MG63 (cell line): ENCODE results near the gene TSPAN6. TPM values are rescaled to one million over a fixed set of nuclear protein-coding genes. Genes with fewer than 3 reads are reported as not detected.

Source experiments
- DNase-seq: peaks from one replicate; pipeline ENCODE4 v3.0.0-alpha.2; 2020
- H3K27me3 ChIP-seq: fragments of 250-450 bp; sonication (Bioruptor Pico); 2 replicates; pipeline ENCODE4 v1.5.1; 2020; ENCODE audit warnings: mild to moderate bottlenecking, moderate library complexity
- H3K36me3 ChIP-seq: fragments of 250-450 bp; sonication (Bioruptor Pico); 2 replicates; pipeline ENCODE4 v1.5.1; 2020; ENCODE audit warnings: mild to moderate bottlenecking, moderate library complexity
- H3K4me3 ChIP-seq: fragments of 250-450 bp; sonication (Bioruptor Pico); 2 replicates; pipeline ENCODE4 v1.5.1; 2020; ENCODE audit warnings: mild to moderate bottlenecking, moderate library complexity
- H3K9me3 ChIP-seq: fragments of 250-450 bp; sonication (Bioruptor Pico); 2 replicates; pipeline ENCODE4 v1.5.1; 2020; ENCODE audit warnings: mild to moderate bottlenecking, moderate library complexity
- total RNA-seq: library from RNA; depleted of rRNA; stranded (reverse); fragments of >200 nt; shearing (Covaris generic); gene quantifications from 2 replicates; pipeline ENCODE4 v1.2.3, GENCODE V29; 2014; ENCODE audit warnings: low replicate concordance

The TSPAN6 gene
- total RNA-seq, 1 experiment from 2014 or later: 24.7 TPM

DNA sequence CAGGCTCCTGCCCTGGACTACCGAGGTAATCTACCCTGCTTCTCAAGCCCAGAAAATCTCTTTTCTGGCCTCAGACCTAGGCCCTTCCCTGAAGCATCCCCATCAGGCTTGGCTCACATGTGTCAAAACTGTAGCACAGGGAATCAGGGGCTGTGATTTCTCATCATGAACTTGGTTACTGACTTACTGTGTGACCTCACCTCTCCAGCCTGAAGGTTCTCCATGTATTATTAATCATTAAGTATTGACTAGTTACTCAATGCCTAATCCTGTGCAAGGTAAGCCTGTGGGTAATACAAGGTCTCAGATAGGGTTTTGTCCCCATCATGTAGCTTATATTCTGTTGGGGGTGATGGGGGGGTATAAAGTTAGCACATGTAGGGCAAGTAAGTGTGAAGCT lies 14.2 kb upstream of the TSPAN6 start:
- H3K36me3 ChIP-seq: no peaks in the 10 kb centered on the region
- DNase-seq: no peak
- H3K9me3 ChIP-seq: no peaks in the 10 kb centered on the region
- no peaks in the 10 kb centered on the region for H3K27me3 ChIP-seq
- H3K4me3 ChIP-seq: no peak overlapping the region

GRCh38 chrX:100649550-100650356 lies 13.1 kb upstream of the TSPAN6 start:
- no peaks in the 10 kb centered on the region for H3K9me3 ChIP-seq
- peak; percentile 82 for DNase-seq
- no peaks in the 10 kb centered on the region for H3K36me3 ChIP-seq
- H3K27me3 ChIP-seq: no peaks in the 10 kb centered on the region
- no peak overlapping the region for H3K4me3 ChIP-seq

DNA sequence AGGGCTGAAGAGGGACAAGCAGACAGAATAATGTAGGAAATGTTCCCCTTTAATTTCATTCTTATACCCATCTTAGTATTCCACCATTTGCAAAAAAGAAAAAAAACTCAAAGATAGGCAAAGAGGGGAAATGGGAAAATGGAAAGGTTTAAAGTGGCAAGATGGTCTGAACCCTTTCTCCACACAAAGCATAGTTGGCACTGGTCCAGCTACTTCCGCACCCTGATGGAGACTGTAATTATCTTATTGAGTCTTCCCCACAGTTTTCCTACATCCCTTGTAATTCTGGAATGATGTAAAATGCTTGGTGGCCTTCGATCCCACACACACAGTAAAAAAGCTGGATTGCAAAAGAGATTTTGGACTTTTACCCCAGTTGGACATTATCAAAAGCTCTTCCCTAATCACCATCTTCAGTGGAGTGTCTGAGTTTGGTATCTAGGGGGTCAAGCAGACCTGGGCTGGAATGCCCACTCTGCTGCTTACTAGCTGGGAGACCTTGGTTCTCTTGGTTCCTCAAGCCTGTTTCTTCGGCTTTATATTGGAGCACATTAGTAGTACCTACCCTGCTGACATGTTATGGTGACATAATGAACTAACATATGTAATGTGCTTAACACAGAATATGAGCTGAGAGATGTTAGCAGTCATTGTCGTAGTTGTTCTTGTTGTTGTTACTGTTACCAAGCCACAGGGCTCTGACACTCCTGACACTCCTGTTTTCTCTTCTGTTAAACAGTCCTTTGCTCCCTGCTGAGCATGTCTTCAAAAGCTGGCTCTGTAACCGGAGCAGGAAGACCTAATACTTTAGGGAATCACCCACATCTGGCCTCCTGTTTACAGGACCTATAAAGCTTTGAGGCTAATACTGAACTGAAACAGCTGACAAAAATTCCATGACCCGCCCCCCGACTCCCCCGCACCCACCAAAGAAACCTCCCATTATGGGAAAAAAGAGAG lies 12.1 kb upstream of the TSPAN6 start:
- H3K9me3 ChIP-seq: no peaks in the 10 kb centered on the region
- peak; percentile 50 for DNase-seq
- no peak overlapping the region for H3K4me3 ChIP-seq
- H3K27me3 ChIP-seq: no peaks in the 10 kb centered on the region
- no peaks in the 10 kb centered on the region for H3K36me3 ChIP-seq

DNA sequence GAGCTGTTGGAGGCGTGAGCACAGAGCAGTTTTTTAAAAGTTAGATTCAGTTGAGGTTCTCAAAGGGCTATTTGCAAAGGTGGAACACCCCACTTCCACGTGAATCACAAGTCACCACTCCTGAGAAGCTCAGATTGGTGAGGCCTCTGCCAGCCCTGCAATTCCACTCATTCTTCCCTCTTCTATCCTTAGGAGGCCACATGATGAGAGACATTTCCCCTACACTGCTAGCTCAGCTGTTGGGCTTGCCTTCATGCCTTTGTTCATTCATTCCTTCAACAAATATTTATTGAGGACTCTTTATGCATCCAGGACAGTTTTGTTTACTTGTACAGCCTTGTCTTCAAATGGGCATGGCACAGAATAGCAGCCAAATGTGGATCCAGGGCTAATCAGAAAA lies 11.1 kb upstream of the TSPAN6 start:
- DNase-seq: no peak
- H3K27me3 ChIP-seq: no peaks in the 10 kb centered on the region
- no peaks in the 10 kb centered on the region for H3K36me3 ChIP-seq
- no peak overlapping the region for H3K4me3 ChIP-seq
- H3K9me3 ChIP-seq: no peaks in the 10 kb centered on the region

DNA sequence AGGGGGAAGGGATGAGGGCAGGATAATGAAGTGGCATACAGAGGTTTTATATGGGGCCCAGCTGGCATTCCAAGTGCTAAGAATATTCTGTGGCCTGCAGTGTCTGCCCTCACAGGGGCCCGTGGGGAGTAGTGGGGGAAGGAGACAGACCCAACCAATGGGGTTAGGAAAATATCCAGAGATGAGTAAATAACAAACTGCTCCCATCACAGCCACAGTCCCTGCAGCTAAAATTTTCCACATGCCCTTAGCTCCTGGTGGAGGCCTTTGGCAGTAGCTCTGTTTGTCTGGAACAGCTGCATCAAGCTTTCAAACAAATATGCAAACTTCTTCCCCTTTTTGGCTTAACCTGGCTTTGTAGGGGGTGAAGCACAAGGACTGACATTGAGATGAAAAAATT lies 10.5 kb upstream of the TSPAN6 start:
- Histone ChIP-seq H3K9me3 (no peaks in the 10 kb centered on the region), H3K27me3 (no peaks in the 10 kb centered on the region), H3K36me3 (no peaks in the 10 kb centered on the region), H3K4me3 (no peak overlapping the region)
- no peak for DNase-seq

- H3K27me3 ChIP-seq: no peaks in the 10 kb centered on the region
- H3K4me3 ChIP-seq: peak overlapping the region; percentile 45
- no peak for DNase-seq
- H3K9me3 ChIP-seq: no peaks in the 10 kb centered on the region
- no peaks in the 10 kb centered on the region for H3K36me3 ChIP-seq
Observed at GRCh38 chrX:100645106-100645505, 8.5 kb upstream of the TSPAN6 start.

DNA sequence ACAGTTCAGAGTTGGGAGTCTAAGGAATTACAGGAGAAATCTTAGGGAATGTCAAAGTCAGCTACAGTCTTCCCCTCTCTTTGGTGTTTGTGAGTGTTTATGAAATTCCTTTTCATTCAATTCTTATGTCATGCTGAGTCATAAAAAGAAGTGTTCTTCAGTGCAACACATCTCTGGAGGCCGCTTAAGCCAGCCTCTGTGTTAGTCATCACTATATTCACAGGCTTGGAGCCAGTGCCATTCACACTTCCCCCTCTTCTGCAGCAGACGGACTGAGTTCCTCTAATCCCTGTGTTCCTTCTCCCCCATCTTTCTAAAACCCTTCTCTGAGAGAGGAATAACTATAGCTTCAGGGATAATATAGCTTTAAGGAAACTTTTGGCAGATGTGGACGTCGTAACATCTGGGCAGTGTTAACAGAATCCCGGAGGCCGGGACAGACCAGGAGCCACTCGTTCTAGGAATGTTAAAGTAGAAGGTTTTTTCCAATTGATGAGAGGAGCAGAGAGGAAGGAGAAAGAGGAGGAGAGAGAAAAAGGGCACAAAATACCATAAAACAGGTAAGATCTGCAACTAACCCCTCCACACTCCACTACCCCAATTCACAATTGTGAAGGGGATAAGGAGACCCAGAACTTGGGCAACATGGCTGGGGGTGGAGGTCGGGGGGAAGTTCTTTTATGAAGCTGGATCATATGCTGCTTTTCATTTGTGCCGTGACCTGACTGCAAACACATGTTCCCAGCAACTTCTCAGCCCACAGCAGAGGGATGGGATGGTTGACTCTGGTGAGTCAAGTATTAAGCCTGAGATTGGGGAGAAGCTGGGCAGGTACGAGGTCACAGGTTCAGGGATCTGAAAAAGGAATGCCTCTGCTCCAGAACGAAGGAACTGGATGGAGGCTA lies 7.6 kb upstream of the TSPAN6 start, which contains the start of gene SRPX2:
Gene SRPX2, plus strand, starts transcription at position 244 of the 905 bp plus-strand sequence. CDS start 2,124 bp downstream, outside the sequence.
- no peaks in the 10 kb centered on the region for H3K9me3 ChIP-seq
- peak; percentile 76 for DNase-seq
- H3K4me3 ChIP-seq: peak within 1 kb of the TSS; percentile 45
- no peaks in the 10 kb centered on the region for H3K27me3 ChIP-seq
- H3K36me3 ChIP-seq: no peaks in the 10 kb centered on the region

GRCh38 chrX:100643212-100643611 lies 6.6 kb upstream of the TSPAN6 start:
- Histone ChIP-seq H3K36me3 (no peaks in the 10 kb centered on the region), H3K27me3 (no peaks in the 10 kb centered on the region), H3K9me3 (no peaks in the 10 kb centered on the region), H3K4me3 (no peak overlapping the region)
- no peak for DNase-seq

GRCh38 chrX:100642290-100642689 lies 5.7 kb upstream of the TSPAN6 start:
- Histone ChIP-seq H3K27me3 (no peaks in the 10 kb centered on the region), H3K36me3 (no peaks in the 10 kb centered on the region), H3K9me3 (no peaks in the 10 kb centered on the region), H3K4me3 (no peak overlapping the region)
- DNase-seq: no peak

- Histone ChIP-seq H3K36me3 (no peaks in the 10 kb centered on the region), H3K4me3 (peak overlapping the region; percentile 70), H3K27me3 (no peaks in the 10 kb centered on the region), H3K9me3 (no peaks in the 10 kb centered on the region)
- no peak for DNase-seq
Observed at GRCh38 chrX:100635989-100636320, 651 bp downstream of the TSPAN6 start.

DNA sequence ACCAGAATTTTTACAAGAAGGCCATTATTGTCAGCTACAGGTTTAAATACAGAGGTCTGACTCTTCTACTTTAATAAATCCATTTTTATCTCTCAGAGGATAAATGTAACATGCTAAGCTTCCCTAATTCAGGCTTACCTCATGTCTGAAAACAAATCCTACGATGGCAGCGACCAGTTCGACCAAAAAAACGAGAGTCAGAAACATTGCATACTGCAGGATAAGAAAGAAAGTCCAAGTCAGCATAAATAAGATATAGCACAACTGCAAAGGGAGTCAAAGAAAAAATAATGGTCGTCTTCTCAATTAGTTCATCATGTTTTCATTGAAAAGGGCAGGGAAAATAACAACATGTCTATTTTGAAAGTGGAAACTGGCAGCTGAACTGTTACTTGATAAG lies 1.6 kb downstream of the TSPAN6 start:
- Histone ChIP-seq H3K9me3 (no peaks in the 10 kb centered on the region), H3K4me3 (no peak overlapping the region), H3K27me3 (no peaks in the 10 kb centered on the region), H3K36me3 (no peaks in the 10 kb centered on the region)
- no peak for DNase-seq

DNA sequence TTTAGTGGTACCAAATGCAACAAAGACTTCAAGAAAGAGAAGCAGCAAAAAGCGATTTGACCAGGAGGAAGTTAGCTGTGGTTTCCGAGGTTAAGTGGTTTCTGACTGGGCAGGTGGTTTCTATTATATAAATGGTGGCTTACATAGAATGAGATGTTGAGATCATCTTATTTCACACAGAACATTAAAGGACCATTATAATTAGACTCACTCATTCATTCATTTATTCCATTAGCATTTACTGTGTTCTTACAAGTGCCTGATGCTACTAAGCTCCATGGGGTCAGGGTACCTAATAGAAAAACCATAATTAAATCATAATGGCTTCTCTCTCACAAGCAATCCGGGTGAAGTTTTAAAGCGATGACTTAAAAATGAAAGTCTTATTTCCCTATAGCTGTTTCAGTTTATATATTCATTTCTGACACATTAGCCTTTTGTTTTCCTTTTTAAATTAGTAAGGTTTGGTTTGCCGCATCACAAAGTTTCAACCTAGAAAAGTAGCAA lies 10.6 kb downstream of the TSPAN6 start:
- H3K36me3 ChIP-seq: no peaks in the 10 kb centered on the region
- DNase-seq: no peak
- no peaks in the 10 kb centered on the region for H3K9me3 ChIP-seq
- H3K27me3 ChIP-seq: no peaks in the 10 kb centered on the region
- H3K4me3 ChIP-seq: no peak overlapping the region

GRCh38 chrX:100623001-100623400 lies 13.6 kb downstream of the TSPAN6 start:
- H3K9me3 ChIP-seq: no peaks in the 10 kb centered on the region
- no peak for DNase-seq

GRCh38 chrX:100615005-100615404 lies 21.6 kb downstream of the TSPAN6 start:
- H3K36me3 ChIP-seq: no peaks in the 10 kb centered on the region
- no peaks in the 10 kb centered on the region for H3K27me3 ChIP-seq
- H3K9me3 ChIP-seq: no peaks in the 10 kb centered on the region
- peak; percentile 31 for DNase-seq
- H3K4me3 ChIP-seq: no peak overlapping the region

More at GRCh38 chrX:100623001-100623400, 13.6 kb downstream of the TSPAN6 start:
- Histone ChIP-seq H3K27me3 (no peaks in the 10 kb centered on the region), H3K4me3 (no peak overlapping the region), H3K36me3 (no peaks in the 10 kb centered on the region)

GRCh38 chrX:100611951-100612350 lies 24.7 kb downstream of the TSPAN6 start:
- no peaks in the 10 kb centered on the region for H3K9me3 ChIP-seq
- H3K36me3 ChIP-seq: no peaks in the 10 kb centered on the region
- no peak overlapping the region for H3K4me3 ChIP-seq
- no peaks in the 10 kb centered on the region for H3K27me3 ChIP-seq
- no peak for DNase-seq

GRCh38 chrX:100609591-100609990 lies 27.0 kb downstream of the TSPAN6 start:
- Histone ChIP-seq H3K4me3 (no peak overlapping the region), H3K27me3 (no peaks in the 10 kb centered on the region), H3K9me3 (no peaks in the 10 kb centered on the region), H3K36me3 (no peaks in the 10 kb centered on the region)
- DNase-seq: no peak
